ENCODE data around the gene VWA5B2. TPM values are rescaled to one million over a fixed set of nuclear protein-coding genes. Genes with fewer than 3 reads are reported as not detected.

The VWA5B2 gene
- not detected in 2 replicates for total RNA-seq (2014; rRNA removed; shearing (Covaris generic))
- 0.01 TPM in 1 of 2 replicates, not detected in the other for polyA plus RNA-seq (2015; cell fraction: cytosol; rRNA removed)
- 0.18 TPM in 1 of 2 replicates, not detected in the other for polyA plus RNA-seq (2015; cell fraction: nucleus; rRNA removed)

GRCh38 chr3:184229394-184230080 is at the start of gene VWA5B2:
VWA5B2 (plus strand) TSS chr3:184229585; CDS start chr3:184230529, 944 bp downstream.
- peak; percentile 74 for DNase-seq (ENCODE audit: low read depth)

DNA sequence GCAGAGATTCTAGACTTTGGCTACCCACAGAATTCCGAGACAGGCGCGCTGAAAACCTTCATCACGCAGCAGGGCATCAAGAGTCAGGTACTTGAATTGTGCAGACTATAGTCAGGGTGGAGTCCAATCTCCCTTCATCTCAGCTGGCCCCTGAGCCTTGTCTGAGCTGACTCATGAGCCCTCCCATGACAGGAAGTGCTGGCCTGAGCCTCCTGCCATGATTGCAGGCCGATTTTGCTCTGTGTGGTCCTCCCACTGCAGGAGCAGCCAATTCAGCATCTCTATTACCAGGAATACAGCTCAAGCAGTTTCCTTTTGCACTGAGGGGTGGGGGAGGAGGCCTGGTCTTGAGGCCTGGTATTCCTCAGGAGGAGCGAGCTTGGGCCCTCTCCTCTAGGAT is 49.2 kb upstream of the VWA5B2 start:
- DNase-seq (ENCODE audit: low read depth), result peak; percentile 83

DNA sequence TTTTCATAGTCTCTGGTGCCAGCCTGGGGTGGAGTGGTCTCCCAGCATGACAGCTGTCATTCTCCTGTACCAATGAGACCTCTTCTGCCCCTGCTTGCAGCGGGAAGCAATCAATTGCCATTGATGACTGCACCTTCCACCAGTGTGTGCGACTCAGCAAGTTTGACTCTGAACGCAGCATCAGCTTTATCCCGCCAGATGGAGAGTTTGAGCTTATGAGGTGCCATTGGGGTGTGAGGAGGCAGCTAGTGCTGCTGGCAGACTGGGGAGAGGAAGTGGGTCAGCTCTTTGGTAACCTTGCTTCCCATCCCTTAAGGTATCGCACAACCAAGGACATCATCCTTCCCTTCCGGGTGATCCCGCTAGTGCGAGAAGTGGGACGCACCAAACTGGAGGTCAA is 47.8 kb upstream of the VWA5B2 start:
- no peak for DNase-seq (ENCODE audit: low read depth)

DNA sequence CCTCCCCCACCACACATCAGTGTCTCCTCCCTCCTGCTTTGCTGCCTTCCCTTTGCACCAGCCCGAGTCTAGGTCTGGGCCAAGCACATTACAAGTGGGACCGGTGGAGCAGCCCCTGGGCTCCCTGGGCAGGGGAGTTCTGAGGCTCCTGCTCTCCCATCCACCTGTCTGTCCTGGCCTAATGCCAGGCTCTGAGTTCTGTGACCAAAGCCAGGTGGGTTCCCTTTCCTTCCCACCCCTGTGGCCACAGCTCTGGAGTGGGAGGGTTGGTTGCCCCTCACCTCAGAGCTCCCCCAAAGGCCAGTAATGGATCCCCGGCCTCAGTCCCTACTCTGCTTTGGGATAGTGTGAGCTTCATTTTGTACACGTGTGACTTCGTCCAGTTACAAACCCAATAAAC is 45.7 kb upstream of the VWA5B2 start:
- no peak for DNase-seq (ENCODE audit: low read depth)

GRCh38 chr3:184184546-184185230 is 44.7 kb upstream of the VWA5B2 start:
- DNase-seq (ENCODE audit: low read depth), result no peak

DNA sequence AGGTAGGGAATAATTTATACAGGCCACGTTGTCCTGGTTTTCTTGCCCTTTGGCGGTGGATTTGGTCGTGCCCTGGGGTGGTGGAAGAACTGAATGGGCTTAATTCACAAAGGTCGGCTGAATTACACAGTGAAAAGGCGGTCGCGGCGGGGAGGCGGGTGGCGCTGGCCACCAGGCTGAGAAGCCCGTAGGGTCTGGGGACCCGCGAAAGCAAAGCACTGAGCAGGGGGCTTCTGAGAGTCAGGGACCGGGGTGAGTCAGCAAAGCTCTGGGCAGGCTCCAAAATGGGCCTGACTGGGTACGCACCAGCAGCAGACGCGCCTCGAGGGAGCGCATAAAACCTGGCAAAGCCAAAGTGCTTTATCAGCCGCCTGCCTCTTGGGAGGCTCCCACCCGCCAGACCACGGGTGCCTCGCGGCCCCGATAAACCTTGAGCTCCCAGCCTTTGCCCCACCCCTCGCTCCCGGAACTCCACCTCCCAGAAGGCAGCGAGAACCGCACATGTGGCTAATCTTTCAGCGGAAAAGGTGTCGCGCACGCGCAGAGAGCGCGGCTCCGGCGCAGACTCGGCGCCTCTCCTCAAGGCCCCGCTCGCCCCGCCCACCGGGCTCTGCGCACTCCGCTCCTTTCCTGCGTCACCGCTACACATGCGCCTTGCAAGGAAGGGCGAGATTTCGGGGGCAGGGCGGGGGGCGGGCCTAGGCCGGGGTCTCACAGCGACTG is 43.8 kb upstream of the VWA5B2 start:
- peak; percentile 100 for DNase-seq (ENCODE audit: low read depth)

DNA sequence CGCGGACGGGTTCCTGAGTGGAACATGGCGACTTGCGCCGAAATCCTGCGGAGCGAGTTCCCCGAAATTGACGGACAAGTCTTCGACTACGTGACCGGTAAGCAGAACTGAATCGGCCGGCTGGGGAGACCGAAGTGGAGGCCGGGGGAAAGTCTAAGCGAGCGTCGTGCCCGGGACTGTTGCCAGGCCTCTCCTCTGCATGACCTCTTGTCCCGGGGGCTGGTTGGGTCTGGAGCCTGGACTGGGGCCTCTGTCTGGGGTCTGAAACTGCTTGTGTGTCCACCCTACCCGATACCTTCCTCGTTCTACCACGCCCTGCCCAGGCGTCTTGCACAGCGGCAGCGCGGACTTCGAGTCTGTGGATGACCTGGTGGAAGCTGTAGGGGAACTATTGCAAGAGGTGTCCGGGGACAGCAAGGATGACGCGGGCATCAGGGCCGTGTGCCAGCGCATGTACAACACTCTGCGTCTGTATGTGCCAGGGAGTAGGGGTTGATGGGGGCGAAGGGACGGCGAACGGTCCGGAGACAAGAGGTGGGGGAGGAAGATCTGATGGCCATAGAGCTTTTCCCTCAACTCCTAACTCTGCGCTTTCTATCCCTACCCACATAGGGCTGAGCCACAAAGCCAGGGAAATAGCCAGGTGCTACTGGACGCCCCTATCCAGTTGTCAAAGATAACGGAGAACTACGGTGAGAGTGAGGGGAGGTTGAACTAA is 43.0 kb upstream of the VWA5B2 start, which contains the start of gene ABCF3:
Gene ABCF3 (plus strand): TSS at position 16 of the 718 bp plus-strand sequence. CDS start 9 bp downstream, at position 25.
- DNase-seq (ENCODE audit: low read depth), result no peak

- DNase-seq (ENCODE audit: low read depth), result no peak
Measured at GRCh38 chr3:184186902-184187207, 42.5 kb upstream of the VWA5B2 start.

GRCh38 chr3:184188080-184188479 is 41.3 kb upstream of the VWA5B2 start:
- DNase-seq (ENCODE audit: low read depth), result no peak

- no peak for DNase-seq (ENCODE audit: low read depth)
Measured at GRCh38 chr3:184189421-184189820, 40.0 kb upstream of the VWA5B2 start.

DNA sequence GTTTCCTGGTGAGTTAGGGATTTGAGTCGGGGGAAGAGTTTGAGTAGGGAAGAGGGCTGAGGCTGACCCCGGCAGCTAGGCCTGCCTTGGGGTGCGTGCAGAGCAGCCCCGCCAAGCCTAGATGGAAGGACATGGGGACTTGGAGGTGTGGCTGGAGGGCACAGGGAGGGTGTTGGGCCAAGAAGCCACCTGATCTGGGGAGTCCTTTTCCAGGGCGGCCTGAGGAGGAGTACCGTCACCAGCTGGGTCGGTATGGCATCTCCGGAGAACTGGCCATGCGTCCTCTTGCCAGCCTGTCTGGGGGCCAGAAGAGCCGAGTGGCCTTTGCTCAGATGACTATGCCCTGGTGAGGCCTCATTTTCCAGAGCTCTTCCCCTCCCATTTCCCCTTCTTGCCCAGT is 36.5 kb upstream of the VWA5B2 start:
- DNase-seq (ENCODE audit: low read depth), result no peak

GRCh38 chr3:184193991-184194539 is 35.3 kb upstream of the VWA5B2 start:
- DNase-seq (ENCODE audit: low read depth), result no peak

GRCh38 chr3:184196536-184196935 is 32.8 kb upstream of the VWA5B2 start:
- no peak for DNase-seq (ENCODE audit: low read depth)

GRCh38 chr3:184198509-184198908 is 30.9 kb upstream of the VWA5B2 start:
- DNase-seq (ENCODE audit: low read depth), result no peak

GRCh38 chr3:184200825-184201224 is 28.6 kb upstream of the VWA5B2 start:
- no peak for DNase-seq (ENCODE audit: low read depth)

DNA sequence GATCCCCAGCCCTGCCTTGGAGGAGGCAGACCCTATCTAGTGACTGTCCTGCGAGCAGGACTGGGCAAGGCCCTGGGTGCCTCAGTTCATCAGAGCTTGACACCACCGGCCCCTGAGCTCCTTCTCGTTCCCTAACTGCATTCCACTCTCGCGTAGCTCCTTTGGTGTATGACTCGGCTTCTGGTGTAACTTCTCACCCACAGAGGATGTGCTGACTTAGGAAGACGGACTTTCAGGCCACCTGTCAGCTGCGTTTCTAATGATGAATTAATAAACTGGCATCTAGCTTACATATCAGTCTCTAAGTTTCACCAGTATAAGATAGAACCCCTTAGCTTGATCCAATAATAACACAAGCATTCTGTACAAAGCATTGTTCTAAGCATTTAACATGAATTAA is 25.9 kb upstream of the VWA5B2 start:
- DNase-seq (ENCODE audit: low read depth), result no peak

DNA sequence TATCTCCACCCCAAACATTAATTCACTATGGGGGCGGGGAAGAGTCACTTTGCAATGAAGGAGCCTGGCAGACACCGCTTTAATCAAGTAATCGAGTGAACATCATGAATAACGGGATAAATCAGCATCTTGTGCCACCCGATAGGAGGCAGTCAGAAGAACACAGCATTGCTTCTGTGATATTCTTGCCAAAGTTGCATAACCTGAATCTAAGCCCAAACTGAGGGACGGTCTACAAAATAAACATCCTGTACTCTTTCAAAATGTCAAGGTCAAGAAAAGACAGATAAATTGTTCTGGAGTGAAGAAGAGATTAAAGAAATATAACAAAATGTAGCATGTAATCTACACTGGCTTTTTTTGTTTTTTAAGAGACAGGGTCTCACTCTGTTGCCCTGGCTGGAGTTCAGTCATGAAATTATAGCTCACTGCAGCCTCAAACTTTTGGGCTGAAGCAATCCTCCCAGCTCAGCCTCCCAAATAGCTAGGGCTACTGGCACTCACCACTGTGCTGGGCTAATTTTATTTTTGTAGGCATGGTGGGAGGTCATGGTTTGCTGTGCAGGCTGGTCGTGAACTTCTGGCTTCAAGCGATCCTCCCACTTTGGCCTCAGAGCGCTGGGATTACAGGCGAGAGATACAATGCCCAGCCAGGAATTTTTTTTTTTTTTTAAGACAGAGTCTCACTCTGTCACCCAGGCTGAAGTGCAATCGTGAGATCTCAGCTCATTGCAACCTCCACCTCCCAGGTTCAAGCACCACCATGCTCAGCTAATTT is 20.1 kb upstream of the VWA5B2 start:
- DNase-seq (ENCODE audit: low read depth), result no peak

GRCh38 chr3:184211297-184211696 is 18.1 kb upstream of the VWA5B2 start:
- no peak for DNase-seq (ENCODE audit: low read depth)

DNA sequence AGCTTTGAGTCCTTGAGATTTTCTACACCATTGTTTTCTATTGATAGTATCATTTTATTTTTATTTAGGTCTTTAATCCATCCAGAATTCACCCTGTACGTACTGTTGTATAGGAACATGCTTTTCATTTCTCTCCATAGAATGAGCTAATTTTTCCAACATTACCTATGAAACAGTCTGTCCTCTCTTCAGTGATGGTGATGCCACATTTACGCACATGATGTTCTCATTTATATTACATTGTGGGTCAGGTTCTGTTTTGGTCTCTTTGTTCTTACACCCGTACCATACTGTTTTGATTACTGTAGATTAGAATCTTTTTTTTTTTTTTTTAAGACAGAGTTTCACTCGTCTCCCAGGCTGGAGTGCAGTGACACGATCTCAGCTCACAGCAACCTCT is 17.7 kb upstream of the VWA5B2 start:
- no peak for DNase-seq (ENCODE audit: low read depth)

- DNase-seq (ENCODE audit: low read depth), result no peak
Measured at GRCh38 chr3:184218814-184219213, 10.6 kb upstream of the VWA5B2 start.
